ENCODE data around the gene ARMH3. TPM values are rescaled to one million over a fixed set of nuclear protein-coding genes. Genes with fewer than 3 reads are reported as not detected.
A peak's percentile ranks its signal among the peaks of the same experiment; 100 is the strongest.

ARMH3 gene
- total RNA-seq, 2 experiments from 2014 or later, result 7.9 to 24.3 TPM

- H3K4me3 ChIP-seq (ENCODE audit: low read depth, low read length, poor library complexity, severe bottlenecking), result no peak overlapping the region
- no peaks in the 10 kb centered on the region for H3K36me3 ChIP-seq (ENCODE audit: insufficient read depth, low read length)
- intact Hi-C loops (cut with micrococcal nuclease; ENCODE audit: unreplicated experiment), result no loop called here
- CTCF ChIA-PET (ENCODE audit: unreplicated experiment), result interaction anchor here (0.5 kb wide), 1 partner anchor 75 kb away, joined by 3 read pairs; no protein-coding TSS in a partner anchor
- H3K9me3 ChIP-seq (ENCODE audit: low read length), result no peaks in the 10 kb centered on the region
- no TSS peak for BruUV-seq (replicated peaks)
- POLR2A ChIA-PET, result interaction anchor here (1.2 to 1.9 kb wide), 3 partner anchors 11 to 16 kb away, joined by 3 to 5 read pairs (median 4); no protein-coding TSS in a partner anchor
- H3K27ac ChIP-seq (ENCODE audit: low read depth, low read length, poor library complexity, severe bottlenecking), result no peak overlapping the region
- H3K9me2 ChIP-seq (ENCODE audit: insufficient read depth, low read length), result no peaks in the 10 kb centered on the region
- H3K79me2 ChIP-seq (ENCODE audit: insufficient read depth, low read depth, low read length), result no peaks in the 10 kb centered on the region
- H4K20me1 ChIP-seq (ENCODE audit: insufficient read depth, low read length), result no peaks in the 10 kb centered on the region
- TF ChIP-seq EZH2phosphoT487 (IDR thresholded peaks at IDR 0.05; ENCODE audit: borderline replicate concordance, low read depth, low read length), result no peak
- no peak overlapping the region for H3K4me2 ChIP-seq (ENCODE audit: low read length)
- no peak for DNase-seq (ENCODE audit: low spot score)
- H2AFZ ChIP-seq (ENCODE audit: low read length), result no peak overlapping the region
- H3K4me1 ChIP-seq (ENCODE audit: insufficient read depth, low read length, poor library complexity, severe bottlenecking), result no peaks in the 10 kb centered on the region
Measured at GRCh38 chr10:101912561-101913179, 143.3 kb downstream of the ARMH3 start.

GRCh38 chr10:101906586-101907183 is 149.3 kb downstream of the ARMH3 start:
- BruUV-seq (replicated peaks), result no TSS peak
- Histone ChIP-seq H3K4me3 (ENCODE audit: low read depth, low read length, poor library complexity, severe bottlenecking) (no peak overlapping the region), H3K4me2 (ENCODE audit: low read length) (no peak overlapping the region), H3K79me2 (ENCODE audit: insufficient read depth, low read depth, low read length) (no peaks in the 10 kb centered on the region), H3K27ac (ENCODE audit: low read depth, low read length, poor library complexity, severe bottlenecking) (no peak overlapping the region), H2AFZ (ENCODE audit: low read length) (no peak overlapping the region), H3K9me2 (ENCODE audit: insufficient read depth, low read length) (no peaks in the 10 kb centered on the region), H3K36me3 (ENCODE audit: insufficient read depth, low read length) (no peaks in the 10 kb centered on the region), H4K20me1 (ENCODE audit: insufficient read depth, low read length) (no peaks in the 10 kb centered on the region), H3K9me3 (ENCODE audit: low read length) (no peaks in the 10 kb centered on the region), H3K4me1 (ENCODE audit: insufficient read depth, low read length, poor library complexity, severe bottlenecking) (peaks cover 16% of the 10 kb centered on the region)
- ChIA-PET POLR2A (interaction anchor here (0.9 to 1.7 kb wide), 5 partner anchors 9 to 162 kb away, joined by 3 to 8 read pairs (median 3); no protein-coding TSS in a partner anchor), CTCF (ENCODE audit: unreplicated experiment) (no interaction called here)
- intact Hi-C loops (cut with micrococcal nuclease; ENCODE audit: unreplicated experiment), result no loop called here
- no peak for TF ChIP-seq EZH2phosphoT487 (IDR thresholded peaks at IDR 0.05; ENCODE audit: borderline replicate concordance, low read depth, low read length)
- TF ChIP-seq, protein P1, sequence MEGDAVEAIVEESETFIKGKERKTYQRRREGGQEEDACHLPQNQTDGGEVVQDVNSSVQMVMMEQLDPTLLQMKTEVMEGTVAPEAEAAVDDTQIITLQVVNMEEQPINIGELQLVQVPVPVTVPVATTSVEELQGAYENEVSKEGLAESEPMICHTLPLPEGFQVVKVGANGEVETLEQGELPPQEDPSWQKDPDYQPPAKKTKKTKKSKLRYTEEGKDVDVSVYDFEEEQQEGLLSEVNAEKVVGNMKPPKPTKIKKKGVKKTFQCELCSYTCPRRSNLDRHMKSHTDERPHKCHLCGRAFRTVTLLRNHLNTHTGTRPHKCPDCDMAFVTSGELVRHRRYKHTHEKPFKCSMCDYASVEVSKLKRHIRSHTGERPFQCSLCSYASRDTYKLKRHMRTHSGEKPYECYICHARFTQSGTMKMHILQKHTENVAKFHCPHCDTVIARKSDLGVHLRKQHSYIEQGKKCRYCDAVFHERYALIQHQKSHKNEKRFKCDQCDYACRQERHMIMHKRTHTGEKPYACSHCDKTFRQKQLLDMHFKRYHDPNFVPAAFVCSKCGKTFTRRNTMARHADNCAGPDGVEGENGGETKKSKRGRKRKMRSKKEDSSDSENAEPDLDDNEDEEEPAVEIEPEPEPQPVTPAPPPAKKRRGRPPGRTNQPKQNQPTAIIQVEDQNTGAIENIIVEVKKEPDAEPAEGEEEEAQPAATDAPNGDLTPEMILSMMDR (conservative IDR thresholded peaks at IDR 0.05; ENCODE audit: low read length), result no peak
- DNase-seq (ENCODE audit: low spot score), result peak; percentile 12

DNA sequence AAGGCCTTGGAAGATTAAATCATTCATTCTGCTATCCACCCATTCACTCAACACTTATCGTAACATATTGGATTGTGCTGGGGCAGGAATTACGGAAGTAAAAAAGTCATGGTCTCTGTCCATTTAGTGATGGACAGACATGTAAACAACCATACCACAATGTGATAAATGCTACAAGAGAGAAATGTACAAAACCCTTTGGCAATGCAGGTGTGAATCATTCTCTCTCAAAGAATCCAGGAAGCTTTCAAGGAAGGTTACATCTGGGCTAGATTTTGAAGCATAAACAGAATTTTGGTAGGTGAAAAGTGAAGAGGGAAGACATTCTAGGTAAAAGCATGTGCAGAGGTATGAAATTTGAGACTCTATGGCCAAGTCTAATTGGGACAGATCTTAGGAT is 150.7 kb downstream of the ARMH3 start:
- POLR2A ChIA-PET, result interaction anchor here (0.7 kb wide), 1 partner anchor 104 kb away, joined by 3 read pairs; no protein-coding TSS in a partner anchor
- no TSS peak for BruUV-seq (replicated peaks)
- intact Hi-C loops (cut with micrococcal nuclease; ENCODE audit: unreplicated experiment), result no loop called here

More for the DNA sequence above, 150.7 kb downstream of the ARMH3 start:
- Histone ChIP-seq H3K9me2 (ENCODE audit: insufficient read depth, low read length) (no peaks in the 10 kb centered on the region), H2AFZ (ENCODE audit: low read length) (no peak overlapping the region), H3K4me3 (ENCODE audit: low read depth, low read length, poor library complexity, severe bottlenecking) (no peak overlapping the region), H3K79me2 (ENCODE audit: insufficient read depth, low read depth, low read length) (no peaks in the 10 kb centered on the region), H3K9me3 (ENCODE audit: low read length) (no peaks in the 10 kb centered on the region), H3K36me3 (ENCODE audit: insufficient read depth, low read length) (no peaks in the 10 kb centered on the region), H4K20me1 (ENCODE audit: insufficient read depth, low read length) (no peaks in the 10 kb centered on the region), H3K27ac (ENCODE audit: low read depth, low read length, poor library complexity, severe bottlenecking) (no peak overlapping the region), H3K4me1 (ENCODE audit: insufficient read depth, low read length, poor library complexity, severe bottlenecking) (peaks cover 16% of the 10 kb centered on the region), H3K4me2 (ENCODE audit: low read length) (no peak overlapping the region)
- CTCF ChIA-PET (ENCODE audit: unreplicated experiment), result no interaction called here
- no peak for TF ChIP-seq EZH2phosphoT487 (IDR thresholded peaks at IDR 0.05; ENCODE audit: borderline replicate concordance, low read depth, low read length)
- TF ChIP-seq, protein P1 (conservative IDR thresholded peaks at IDR 0.05; ENCODE audit: low read length), result no peak
- DNase-seq (ENCODE audit: low spot score), result no peak
